Hippocampal formation (tissue), 2 donors: ENCODE data around the gene APC.
A peak's percentile ranks its signal among the peaks of the same experiment; 100 is the strongest.

Source experiments
- DNase-seq, 2 donors: peaks; one replicate each; lab custom pipeline; 2025; lab: John Stamatoyannopoulos, UW

Gene APC

GRCh38 chr5:112737463-112738190, at the start of gene APC:
Gene APC, plus strand, starts transcription at chr5:112737885. Its CDS starts 17,006 bp downstream, at chr5:112754891.
- peak; percentile 94 to 95 for DNase-seq

- no peak for DNase-seq
Observed at GRCh38 chr5:112689155-112689909, 48.4 kb upstream of the APC start.

GRCh38 chr5:112690605-112691338, 46.9 kb upstream of the APC start:
- DNase-seq = no peak

GRCh38 chr5:112691339-112691680, 46.4 kb upstream of the APC start:
- no peak for DNase-seq

GRCh38 chr5:112691758-112692157, 45.9 kb upstream of the APC start:
- no peak for DNase-seq

- DNase-seq = no peak
Observed at GRCh38 chr5:112692472-112692871, 45.2 kb upstream of the APC start.

GRCh38 chr5:112693301-112693700, 44.4 kb upstream of the APC start:
- DNase-seq = no peak

GRCh38 chr5:112694853-112695709, 42.6 kb upstream of the APC start:
- DNase-seq = no peak

GRCh38 chr5:112696786-112697185, 40.9 kb upstream of the APC start:
- DNase-seq = no peak

- DNase-seq = no peak
Observed at GRCh38 chr5:112697322-112697721, 40.4 kb upstream of the APC start.

GRCh38 chr5:112697833-112698232, 39.9 kb upstream of the APC start:
- DNase-seq = no peak

- DNase-seq = no peak
Observed at GRCh38 chr5:112703866-112704820, 33.5 kb upstream of the APC start.

- DNase-seq = no peak
Observed at GRCh38 chr5:112706446-112707016, 31.2 kb upstream of the APC start.

- peak; percentile 98 to 99 for DNase-seq
Observed at GRCh38 chr5:112707187-112708102, 30.2 kb upstream of the APC start.

- no peak for DNase-seq
Observed at GRCh38 chr5:112708103-112708622, 29.5 kb upstream of the APC start.

- DNase-seq = no peak
Observed at GRCh38 chr5:112709416-112709815, 28.3 kb upstream of the APC start.

GRCh38 chr5:112710896-112711295, 26.8 kb upstream of the APC start:
- DNase-seq = no peak

- no peak for DNase-seq
Observed at GRCh38 chr5:112711436-112711835, 26.2 kb upstream of the APC start.

GRCh38 chr5:112713206-112713605, 24.5 kb upstream of the APC start:
- no peak for DNase-seq
